SK-N-SH treated with all-trans-retinoic acid at 6 μM for 48 hours (cell line): ENCODE data around the gene ACVR1B.

Experiments
- ATAC-seq: fragments of 200-7000 bp; cut with Tn5 transposase; 3 replicates; pipeline ENCODE4 v1.9.1; 2020; ENCODE audit warnings: mild to moderate bottlenecking, moderate library complexity
- BACH2 ChIP-seq: fragments of 250-450 bp; sonication (Bioruptor Pico); IDR thresholded peaks from 2 replicates; pipeline ENCODE4 v1.9.0; 2021; ENCODE audit warnings: mild to moderate bottlenecking, borderline replicate concordance
- CSDC2 ChIP-seq: fragments of 250-450 bp; sonication (Bioruptor Pico); IDR thresholded peaks from 2 replicates; pipeline ENCODE4 v1.5.0; 2020; ENCODE audit warnings: mild to moderate bottlenecking, moderate library complexity
- CSRNP3 ChIP-seq: fragments of 250-450 bp; sonication (Bioruptor Pico); IDR thresholded peaks from 2 replicates; pipeline ENCODE4 v1.5.1; 2021; ENCODE audit warnings: mild to moderate bottlenecking, moderate library complexity
- ESRRG ChIP-seq: fragments of 250-450 bp; sonication (Bioruptor Pico); IDR thresholded peaks from 2 replicates; pipeline ENCODE4 v1.6.1; 2021; ENCODE audit warnings: mild to moderate bottlenecking
- GLIS3 ChIP-seq: fragments of 250-450 bp; sonication (Bioruptor Pico); IDR thresholded peaks from 2 replicates; pipeline ENCODE4 v1.5.0; 2020; ENCODE audit warnings: mild to moderate bottlenecking, moderate library complexity
- ISL1 ChIP-seq: fragments of 250-450 bp; sonication (Bioruptor Pico); IDR thresholded peaks from 2 replicates; pipeline ENCODE4 v2.1.2; 2022; ENCODE audit warnings: mild to moderate bottlenecking, moderate library complexity
- OSR1 ChIP-seq: fragments of 250-450 bp; sonication (Bioruptor Pico); IDR thresholded peaks from 2 replicates; pipeline ENCODE4 v1.8.0; 2022; ENCODE audit warnings: moderate library complexity, mild to moderate bottlenecking, inconsistent platforms
- PPARA ChIP-seq: fragments of 250-450 bp; sonication (Bioruptor Pico); IDR thresholded peaks from 2 replicates; pipeline ENCODE4 v1.5.0; 2020; ENCODE audit warnings: mild to moderate bottlenecking, borderline replicate concordance
- RARB ChIP-seq: fragments of 250-450 bp; sonication (Bioruptor Pico); IDR thresholded peaks from 2 replicates; pipeline ENCODE4 v1.8.0; 2021; ENCODE audit warnings: mild to moderate bottlenecking, moderate library complexity
- TCF4 ChIP-seq: fragments of 250-450 bp; sonication (Bioruptor Pico); IDR thresholded peaks from 2 replicates; pipeline ENCODE4 v1.8.0; 2021; ENCODE audit warnings: mild to moderate bottlenecking, moderate library complexity, borderline replicate concordance
- TOX ChIP-seq: fragments of 250-450 bp; sonication (Bioruptor Pico); IDR thresholded peaks from 2 replicates; pipeline ENCODE4 v1.8.0; 2021; ENCODE audit warnings: mild to moderate bottlenecking, moderate library complexity, borderline replicate concordance
- ZC3H10 ChIP-seq: fragments of 250-450 bp; sonication (Bioruptor Pico); IDR thresholded peaks from 2 replicates; pipeline ENCODE4 v1.5.1; 2021; ENCODE audit warnings: mild to moderate bottlenecking, moderate library complexity
- ZFP30 ChIP-seq: fragments of 450-650 bp; formaldehyde crosslinking; IDR thresholded peaks from 2 replicates; pipeline ENCODE4 v1.5.0; 2022; ENCODE audit warnings: mild to moderate bottlenecking, moderate library complexity
- ZNF565 ChIP-seq: fragments of 450-650 bp; formaldehyde crosslinking; conservative IDR thresholded peaks from 2 replicates; pipeline ENCODE4 v1.5.0; 2020; ENCODE audit warnings: low read depth, mild to moderate bottlenecking, moderate library complexity
- ZNF70 ChIP-seq: fragments of 450-650 bp; formaldehyde crosslinking; IDR thresholded peaks from 2 replicates; pipeline ENCODE4 v1.5.0; 2020; ENCODE audit warnings: mild to moderate bottlenecking, moderate library complexity
- ZNF8 ChIP-seq: fragments of 450-650 bp; formaldehyde crosslinking; IDR thresholded peaks from 2 replicates; pipeline ENCODE4 v1.5.0; 2020; ENCODE audit warnings: mild to moderate bottlenecking, moderate library complexity
- TF ChIP-seq, protein P1 (sequence below): fragments of 250-450 bp; sonication (Bioruptor Pico); IDR thresholded peaks from 2 replicates; pipeline ENCODE4 v1.5.0; 2020; ENCODE audit warnings: mild to moderate bottlenecking, moderate library complexity
- TF ChIP-seq, protein P2 (sequence below): fragments of 250-450 bp; sonication (Bioruptor Pico); IDR thresholded peaks from 2 replicates; pipeline ENCODE4 v1.8.0; 2021; ENCODE audit warnings: low read depth, mild to moderate bottlenecking, moderate library complexity, borderline replicate concordance
- TF ChIP-seq, protein P3 (sequence below): fragments of 250-450 bp; sonication (Bioruptor Pico); IDR thresholded peaks from 2 replicates; pipeline ENCODE4 v1.8.0; 2020; ENCODE audit warnings: mild to moderate bottlenecking, moderate library complexity, borderline replicate concordance
- TF ChIP-seq, protein P4 (sequence below): fragments of 250-450 bp; sonication (Bioruptor Pico); IDR thresholded peaks from 2 replicates; pipeline ENCODE4 v1.5.1; 2020; ENCODE audit warnings: low read depth, mild to moderate bottlenecking, moderate library complexity

The ACVR1B gene

GRCh38 chr12:52005903-52006703 lies 54.6 kb downstream of the ACVR1B start:
- ATAC-seq: no peak
- TF ChIP-seq ZNF8 (CRISPR knock-in tag) (no peak), TCF4 (CRISPR knock-in tag) (no peak), OSR1 (CRISPR knock-in tag) (no peak), ZNF565 (CRISPR knock-in tag) (no peak), ZC3H10 (CRISPR knock-in tag) (no peak), GLIS3 (CRISPR knock-in tag) (no peak), CSRNP3 (CRISPR knock-in tag) (no peak), ISL1 (CRISPR knock-in tag) (no peak), CSDC2 (CRISPR knock-in tag) (no peak), RARB (CRISPR knock-in tag) (no peak), TOX (no peak), ESRRG (no peak), PPARA (CRISPR knock-in tag) (no peak)
- TF ChIP-seq, protein P1, sequence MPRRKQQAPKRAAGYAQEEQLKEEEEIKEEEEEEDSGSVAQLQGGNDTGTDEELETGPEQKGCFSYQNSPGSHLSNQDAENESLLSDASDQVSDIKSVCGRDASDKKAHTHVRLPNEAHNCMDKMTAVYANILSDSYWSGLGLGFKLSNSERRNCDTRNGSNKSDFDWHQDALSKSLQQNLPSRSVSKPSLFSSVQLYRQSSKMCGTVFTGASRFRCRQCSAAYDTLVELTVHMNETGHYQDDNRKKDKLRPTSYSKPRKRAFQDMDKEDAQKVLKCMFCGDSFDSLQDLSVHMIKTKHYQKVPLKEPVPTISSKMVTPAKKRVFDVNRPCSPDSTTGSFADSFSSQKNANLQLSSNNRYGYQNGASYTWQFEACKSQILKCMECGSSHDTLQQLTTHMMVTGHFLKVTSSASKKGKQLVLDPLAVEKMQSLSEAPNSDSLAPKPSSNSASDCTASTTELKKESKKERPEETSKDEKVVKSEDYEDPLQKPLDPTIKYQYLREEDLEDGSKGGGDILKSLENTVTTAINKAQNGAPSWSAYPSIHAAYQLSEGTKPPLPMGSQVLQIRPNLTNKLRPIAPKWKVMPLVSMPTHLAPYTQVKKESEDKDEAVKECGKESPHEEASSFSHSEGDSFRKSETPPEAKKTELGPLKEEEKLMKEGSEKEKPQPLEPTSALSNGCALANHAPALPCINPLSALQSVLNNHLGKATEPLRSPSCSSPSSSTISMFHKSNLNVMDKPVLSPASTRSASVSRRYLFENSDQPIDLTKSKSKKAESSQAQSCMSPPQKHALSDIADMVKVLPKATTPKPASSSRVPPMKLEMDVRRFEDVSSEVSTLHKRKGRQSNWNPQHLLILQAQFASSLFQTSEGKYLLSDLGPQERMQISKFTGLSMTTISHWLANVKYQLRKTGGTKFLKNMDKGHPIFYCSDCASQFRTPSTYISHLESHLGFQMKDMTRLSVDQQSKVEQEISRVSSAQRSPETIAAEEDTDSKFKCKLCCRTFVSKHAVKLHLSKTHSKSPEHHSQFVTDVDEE (CRISPR knock-in tag): no peak
- TF ChIP-seq, protein P2, sequence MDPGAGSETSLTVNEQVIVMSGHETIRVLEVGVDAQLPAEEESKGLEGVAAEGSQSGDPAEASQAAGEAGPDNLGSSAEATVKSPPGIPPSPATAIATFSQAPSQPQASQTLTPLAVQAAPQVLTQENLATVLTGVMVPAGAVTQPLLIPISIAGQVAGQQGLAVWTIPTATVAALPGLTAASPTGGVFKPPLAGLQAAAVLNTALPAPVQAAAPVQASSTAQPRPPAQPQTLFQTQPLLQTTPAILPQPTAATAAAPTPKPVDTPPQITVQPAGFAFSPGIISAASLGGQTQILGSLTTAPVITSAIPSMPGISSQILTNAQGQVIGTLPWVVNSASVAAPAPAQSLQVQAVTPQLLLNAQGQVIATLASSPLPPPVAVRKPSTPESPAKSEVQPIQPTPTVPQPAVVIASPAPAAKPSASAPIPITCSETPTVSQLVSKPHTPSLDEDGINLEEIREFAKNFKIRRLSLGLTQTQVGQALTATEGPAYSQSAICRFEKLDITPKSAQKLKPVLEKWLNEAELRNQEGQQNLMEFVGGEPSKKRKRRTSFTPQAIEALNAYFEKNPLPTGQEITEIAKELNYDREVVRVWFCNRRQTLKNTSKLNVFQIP (CRISPR knock-in tag): no peak
- TF ChIP-seq, protein P3, sequence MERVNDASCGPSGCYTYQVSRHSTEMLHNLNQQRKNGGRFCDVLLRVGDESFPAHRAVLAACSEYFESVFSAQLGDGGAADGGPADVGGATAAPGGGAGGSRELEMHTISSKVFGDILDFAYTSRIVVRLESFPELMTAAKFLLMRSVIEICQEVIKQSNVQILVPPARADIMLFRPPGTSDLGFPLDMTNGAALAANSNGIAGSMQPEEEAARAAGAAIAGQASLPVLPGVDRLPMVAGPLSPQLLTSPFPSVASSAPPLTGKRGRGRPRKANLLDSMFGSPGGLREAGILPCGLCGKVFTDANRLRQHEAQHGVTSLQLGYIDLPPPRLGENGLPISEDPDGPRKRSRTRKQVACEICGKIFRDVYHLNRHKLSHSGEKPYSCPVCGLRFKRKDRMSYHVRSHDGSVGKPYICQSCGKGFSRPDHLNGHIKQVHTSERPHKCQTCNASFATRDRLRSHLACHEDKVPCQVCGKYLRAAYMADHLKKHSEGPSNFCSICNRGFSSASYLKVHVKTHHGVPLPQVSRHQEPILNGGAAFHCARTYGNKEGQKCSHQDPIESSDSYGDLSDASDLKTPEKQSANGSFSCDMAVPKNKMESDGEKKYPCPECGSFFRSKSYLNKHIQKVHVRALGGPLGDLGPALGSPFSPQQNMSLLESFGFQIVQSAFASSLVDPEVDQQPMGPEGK (CRISPR knock-in tag): no peak

DNA sequence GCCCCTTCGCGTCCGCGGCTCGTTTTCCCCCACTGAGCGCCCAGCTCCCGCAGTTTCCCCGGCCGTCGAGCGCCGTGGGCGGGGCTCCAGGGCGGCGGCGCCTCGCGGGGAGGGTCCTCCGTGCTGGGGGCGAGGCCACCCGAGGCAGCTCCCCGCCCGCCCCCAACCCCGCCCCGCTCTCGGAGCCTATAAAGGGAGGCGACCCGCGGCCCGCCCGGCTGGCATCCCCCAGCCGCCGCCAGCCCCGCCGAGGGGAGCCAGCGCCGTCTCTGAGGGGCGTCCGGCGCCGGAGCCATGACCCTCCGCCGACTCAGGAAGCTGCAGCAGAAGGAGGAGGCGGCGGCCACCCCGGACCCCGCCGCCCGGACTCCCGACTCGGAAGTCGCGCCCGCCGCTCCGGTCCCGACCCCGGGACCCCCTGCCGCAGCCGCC lies 55.2 kb downstream of the ACVR1B start, which contains the start of gene TAMALIN:
Gene TAMALIN, plus strand, starts transcription at position 221 of the 432 bp plus-strand sequence. Its CDS starts 74 bp downstream, at position 295.
- ATAC-seq: peak; percentile 52
- no peak for TF ChIP-seq BACH2
- TF ChIP-seq CSDC2 (CRISPR knock-in tag): no peak
- TF ChIP-seq, protein P3 (CRISPR knock-in tag): no peak
- no peak for TF ChIP-seq ESRRG
- no peak for TF ChIP-seq PPARA (CRISPR knock-in tag)
- TF ChIP-seq ZFP30 (CRISPR knock-in tag): no peak
- TF ChIP-seq, protein P1 (CRISPR knock-in tag): no peak
- TF ChIP-seq, protein P4, sequence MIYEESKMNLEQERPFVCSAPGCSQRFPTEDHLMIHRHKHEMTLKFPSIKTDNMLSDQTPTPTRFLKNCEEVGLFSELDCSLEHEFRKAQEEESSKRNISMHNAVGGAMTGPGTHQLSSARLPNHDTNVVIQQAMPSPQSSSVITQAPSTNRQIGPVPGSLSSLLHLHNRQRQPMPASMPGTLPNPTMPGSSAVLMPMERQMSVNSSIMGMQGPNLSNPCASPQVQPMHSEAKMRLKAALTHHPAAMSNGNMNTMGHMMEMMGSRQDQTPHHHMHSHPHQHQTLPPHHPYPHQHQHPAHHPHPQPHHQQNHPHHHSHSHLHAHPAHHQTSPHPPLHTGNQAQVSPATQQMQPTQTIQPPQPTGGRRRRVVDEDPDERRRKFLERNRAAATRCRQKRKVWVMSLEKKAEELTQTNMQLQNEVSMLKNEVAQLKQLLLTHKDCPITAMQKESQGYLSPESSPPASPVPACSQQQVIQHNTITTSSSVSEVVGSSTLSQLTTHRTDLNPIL (CRISPR knock-in tag): no peak
- no peak for TF ChIP-seq ZC3H10 (CRISPR knock-in tag)
- TF ChIP-seq CSRNP3 (CRISPR knock-in tag): no peak
- TF ChIP-seq, protein P2 (CRISPR knock-in tag): no peak
- no peak for TF ChIP-seq ZNF70 (CRISPR knock-in tag)
